GM12892 (cell line): ENCODE results near the gene ASMTL.
"Not testable (repeated sequence)": the region's sequence is repeated elsewhere in the genome, so short reads cannot be mapped to it uniquely, and the experiment has no call there.

Experiments
- DNase-seq: peaks from one replicate; pipeline ENCODE4 v3.0.0; 2011; ENCODE audit not compliant: insufficient read length
- FAIRE-seq: peaks from 2 replicates; lab custom pipeline; 2011; peaks lifted over from hg19 to GRCh38; lab: Jason Lieb, UNC
- POLR2A ChIP-seq: IDR thresholded peaks from 2 replicates; pipeline ENCODE4 v1.6.1; 2011; ENCODE audit warnings: low read depth, low read length, control low read depth
- POLR2AphosphoS5 ChIP-seq: IDR thresholded peaks from 2 replicates; pipeline ENCODE4 v1.6.1; 2011; ENCODE audit warnings: low read depth, low read length, control low read depth
- TAF1 ChIP-seq: IDR thresholded peaks from 2 replicates; pipeline ENCODE4 v1.6.1; 2011; ENCODE audit warnings: low read depth, mild to moderate bottlenecking, control low read depth, low read length, borderline replicate concordance

ASMTL gene

DNA sequence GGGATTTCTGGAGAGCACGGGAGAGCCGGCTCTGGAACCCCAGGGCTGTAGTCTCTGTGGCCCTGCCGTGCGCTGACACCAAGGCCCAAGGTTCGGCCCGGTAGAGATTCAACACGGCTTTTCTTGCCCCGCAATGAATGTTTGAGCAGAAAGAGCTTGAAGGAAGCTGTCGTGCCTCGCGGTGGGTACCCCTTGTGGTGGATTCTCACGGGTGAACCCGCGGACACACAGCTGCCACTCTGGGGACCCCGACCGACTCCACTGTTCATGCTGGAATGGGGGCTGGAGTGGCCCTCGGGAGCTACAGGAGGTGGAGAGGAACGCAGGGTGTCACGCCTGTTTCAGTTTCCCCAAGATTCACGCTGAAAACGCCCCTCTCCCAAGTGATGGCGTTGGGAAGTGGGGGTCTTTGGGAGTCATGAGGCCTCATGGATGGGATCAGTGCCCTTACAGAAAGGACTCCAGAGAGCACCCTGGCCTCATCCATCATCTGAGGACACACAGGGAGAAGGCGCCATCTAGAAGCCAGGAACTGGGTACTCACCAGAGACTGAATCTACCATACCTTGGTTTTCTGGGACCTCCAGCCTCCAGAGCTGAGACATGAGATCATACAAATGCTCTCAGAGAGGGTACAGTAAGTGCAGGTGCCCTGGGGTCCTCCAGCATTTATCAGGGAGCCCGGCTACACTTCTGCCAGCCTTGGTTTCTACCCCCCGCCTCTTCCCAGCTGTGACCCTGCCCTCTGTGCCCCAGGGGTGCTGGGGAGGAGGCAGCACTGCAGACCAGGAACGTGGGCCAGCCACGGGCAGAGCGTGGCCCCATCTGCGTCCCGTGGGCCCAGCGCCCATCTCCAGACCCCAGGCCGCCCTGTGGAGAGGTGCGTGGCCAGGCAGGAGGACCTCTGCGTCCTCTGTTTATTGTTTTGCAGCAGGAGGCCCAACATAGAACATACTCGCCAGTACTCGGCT is 67.2 kb downstream of the ASMTL start:
- DNase-seq (no peak), FAIRE-seq (no peak)
- TF ChIP-seq POLR2A (peak; percentile 63; the same call in 1 of the 2 replicates), POLR2AphosphoS5 (peak; percentile 88), TAF1 (no peak)

DNA sequence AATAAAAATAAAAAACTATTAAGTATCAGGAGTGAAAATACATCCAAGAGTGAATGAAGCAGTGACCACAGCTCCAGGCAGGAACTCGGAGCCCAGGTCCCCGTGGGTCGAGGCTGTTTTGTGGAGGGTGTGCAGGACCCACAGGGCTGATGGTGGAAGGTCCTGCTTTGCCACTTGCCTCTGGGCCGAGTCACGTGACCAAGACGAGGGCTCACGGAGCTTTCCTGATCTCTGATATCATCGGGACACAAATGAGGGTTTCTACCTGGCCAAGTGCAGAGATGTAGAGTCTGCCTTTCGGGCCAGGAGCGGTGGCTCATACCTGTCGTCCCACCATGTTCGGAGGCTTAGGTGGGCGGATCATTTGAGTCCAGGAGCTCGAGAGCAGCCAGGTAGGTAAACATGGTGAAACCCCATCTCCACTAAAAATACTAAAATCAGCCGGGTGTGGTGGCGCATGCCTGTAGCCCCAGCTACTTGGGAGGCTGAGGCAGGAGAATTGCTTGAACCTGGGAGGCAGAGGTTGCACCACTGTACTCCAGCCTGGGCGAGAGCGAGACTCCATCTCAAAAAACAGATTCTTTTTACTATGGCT is 68.0 kb downstream of the ASMTL start:
- no peak for TF ChIP-seq TAF1
- TF ChIP-seq POLR2A = peak; percentile 73
- peak; percentile 89 for TF ChIP-seq POLR2AphosphoS5
- FAIRE-seq (no peak), DNase-seq (no peak)

DNA sequence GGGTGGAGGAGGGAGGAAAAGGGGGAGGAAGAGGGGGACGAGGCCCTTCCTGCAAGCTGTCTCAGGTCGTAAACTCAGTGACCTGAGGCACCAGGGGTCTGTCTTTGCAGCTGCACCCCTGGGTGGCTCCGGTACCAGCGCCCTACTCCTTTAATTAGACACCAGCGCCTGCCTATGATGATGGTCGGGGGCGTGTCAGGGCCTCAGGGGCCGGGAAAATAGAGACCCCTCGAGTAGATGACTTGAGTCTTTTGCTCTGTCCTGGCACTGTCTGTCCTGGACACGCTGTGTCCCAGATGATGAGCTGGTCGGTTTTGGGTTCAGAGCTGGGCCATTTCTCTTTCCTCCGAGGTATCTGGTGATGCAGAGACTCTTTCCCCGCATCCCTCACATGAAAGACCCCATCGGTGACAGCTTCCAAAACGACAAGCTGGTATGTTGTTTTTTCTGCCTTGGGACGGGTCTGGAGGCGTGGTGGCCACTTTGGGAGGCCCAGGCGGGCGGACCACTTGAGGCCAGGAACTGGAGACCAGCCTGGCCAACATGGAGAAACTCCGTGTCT is 72.0 kb downstream of the ASMTL start:
- FAIRE-seq = no peak
- peak; percentile 50; the same call in 1 of the 2 replicates for TF ChIP-seq POLR2AphosphoS5
- TF ChIP-seq TAF1 = no peak
- TF ChIP-seq POLR2A = peak; percentile 65
- no peak for DNase-seq

- TF ChIP-seq POLR2AphosphoS5 (peak; percentile 47; the same call in 1 of the 2 replicates), TAF1 (no peak), POLR2A (no peak)
- FAIRE-seq = no peak
Measured at GRCh38 chrX:1378306-1378759, 74.4 kb downstream of the ASMTL start.

DNA sequence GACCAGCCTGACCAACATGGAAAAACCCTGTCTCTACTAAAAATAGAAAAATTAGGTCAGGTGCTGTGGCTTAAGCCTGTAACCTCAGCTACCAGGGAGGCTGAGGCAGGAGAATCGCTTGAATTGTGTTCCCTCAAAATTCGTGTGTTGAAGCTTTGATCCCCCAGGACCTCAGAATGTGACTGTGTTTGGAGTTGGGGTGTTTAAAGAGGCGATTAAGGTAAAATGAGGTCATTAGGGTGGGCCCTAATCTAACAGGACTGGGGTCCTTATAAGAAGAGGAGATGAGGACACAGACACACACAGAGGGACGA is 84.4 kb downstream of the ASMTL start:
- no peak for TF ChIP-seq POLR2AphosphoS5
- TF ChIP-seq POLR2A = no peak
- TF ChIP-seq TAF1 = no peak
- FAIRE-seq (peak; percentile 38), DNase-seq (no peak)

More at GRCh38 chrX:1378306-1378759, 74.4 kb downstream of the ASMTL start:
- no peak for DNase-seq

DNA sequence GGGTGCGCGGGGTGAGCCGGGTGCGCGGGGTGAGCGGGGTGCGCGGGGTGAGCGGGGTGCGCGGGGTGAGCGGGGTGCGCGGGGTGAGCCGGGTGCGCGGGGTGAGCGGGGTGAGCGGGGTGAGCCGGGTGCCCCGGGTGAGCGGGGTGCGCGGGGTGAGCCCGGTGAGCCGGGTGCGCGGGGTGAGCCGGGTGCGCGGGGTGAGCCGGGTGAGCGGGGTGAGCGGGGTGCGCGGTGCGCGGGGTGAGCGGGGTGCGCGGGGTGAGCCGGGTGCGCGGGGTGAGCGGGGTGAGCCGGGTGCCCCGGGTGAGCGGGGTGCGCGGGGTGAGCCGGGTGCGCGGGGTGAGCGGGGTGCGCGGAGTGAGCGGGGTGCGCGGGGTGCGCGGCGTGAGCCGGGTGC is 86.3 kb downstream of the ASMTL start:
- not testable (repeated sequence) for FAIRE-seq, DNase-seq

- no peak for DNase-seq
- no peak for FAIRE-seq
- TF ChIP-seq POLR2AphosphoS5 (no peak), POLR2A (no peak), TAF1 (no peak)
Measured at GRCh38 chrX:1361910-1362309, 90.8 kb downstream of the ASMTL start.

DNA sequence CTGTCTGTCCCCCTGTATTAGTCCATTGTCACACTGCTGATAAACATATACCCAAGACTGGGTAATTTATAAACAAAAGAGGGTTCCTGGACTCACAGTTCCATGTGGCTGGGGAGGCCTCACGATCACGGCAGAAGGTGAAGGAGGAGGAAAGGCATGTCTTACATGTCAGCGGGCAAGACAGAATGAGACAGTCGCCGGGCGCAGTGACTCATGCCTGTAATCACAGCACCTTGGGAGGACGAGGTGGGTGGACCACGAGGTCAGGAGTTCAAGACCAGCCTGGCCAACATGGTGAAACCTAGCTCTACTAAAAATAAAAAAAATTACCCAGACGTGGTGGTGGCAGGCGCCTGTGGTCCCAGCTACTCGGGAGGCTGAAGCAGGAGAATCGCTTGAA is 91.4 kb downstream of the ASMTL start:
- DNase-seq = no peak
- no peak for FAIRE-seq
- TF ChIP-seq TAF1 (no peak), POLR2AphosphoS5 (no peak), POLR2A (no peak)

DNA sequence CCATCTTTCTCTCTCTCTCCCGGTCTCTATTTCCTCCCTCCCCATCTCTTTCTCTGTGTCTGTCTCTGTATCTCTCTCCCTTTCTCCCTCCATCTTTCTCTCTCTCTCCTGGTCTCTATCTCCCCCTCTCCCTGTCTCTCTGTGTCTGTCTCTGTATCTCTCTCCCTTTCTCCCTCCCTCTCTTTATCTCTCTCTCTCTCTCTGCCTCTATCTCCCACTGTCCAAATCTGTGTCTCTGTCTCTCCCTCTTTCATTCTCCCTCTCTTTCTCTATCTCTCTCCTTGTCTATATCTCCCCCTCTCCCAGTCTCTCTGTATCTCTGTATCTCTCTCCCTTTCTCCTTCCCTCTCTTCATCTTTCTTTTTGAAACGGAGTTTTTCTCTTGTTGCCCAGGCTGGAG is 92.5 kb downstream of the ASMTL start:
- no peak for TF ChIP-seq TAF1
- TF ChIP-seq POLR2AphosphoS5 = no peak
- TF ChIP-seq POLR2A = no peak
- FAIRE-seq (no peak), DNase-seq (no peak)

- TF ChIP-seq POLR2A (no peak), POLR2AphosphoS5 (no peak), TAF1 (no peak)
- FAIRE-seq (no peak), DNase-seq (no peak)
Measured at GRCh38 chrX:1359477-1359873, 93.2 kb downstream of the ASMTL start.

DNA sequence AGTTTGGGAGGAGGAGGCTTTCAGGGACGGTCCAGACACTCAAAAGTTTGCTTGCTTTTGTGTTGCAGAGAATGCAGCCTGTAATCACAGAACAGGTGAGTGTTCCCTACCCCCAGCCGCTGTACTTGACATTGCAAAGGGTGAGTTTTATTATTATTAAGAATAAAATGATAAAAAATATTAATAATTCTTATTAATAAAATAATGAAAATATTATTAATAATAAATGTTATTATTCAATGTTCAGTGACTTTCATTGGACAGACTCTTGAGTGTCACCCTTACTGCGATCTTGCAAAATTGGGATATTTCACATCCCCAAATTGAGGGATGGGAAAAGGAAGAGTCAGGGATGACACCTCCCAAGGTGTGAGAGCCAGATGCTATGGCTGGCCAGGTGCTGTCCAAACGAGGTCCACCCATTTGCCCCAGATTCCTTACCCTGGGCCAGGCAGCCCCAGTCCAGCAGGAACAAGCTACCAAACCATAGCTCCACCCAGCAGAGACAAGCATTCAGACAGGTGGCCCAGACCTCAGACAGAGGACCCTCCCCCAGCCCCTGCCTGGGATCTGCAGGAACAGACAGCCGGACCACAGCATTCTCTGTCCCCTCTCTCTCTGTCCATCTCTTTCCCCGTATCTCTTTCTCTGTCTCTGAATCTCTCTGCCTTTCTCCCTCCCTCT is 93.8 kb downstream of the ASMTL start:
- no peak for DNase-seq
- no peak for FAIRE-seq
- no peak for TF ChIP-seq TAF1
- no peak for TF ChIP-seq POLR2AphosphoS5
- TF ChIP-seq POLR2A = no peak

- FAIRE-seq (no peak), DNase-seq (no peak)
- TF ChIP-seq POLR2AphosphoS5 = no peak
Measured at GRCh38 chrX:1357993-1358392, 94.7 kb downstream of the ASMTL start.
